ENCODE data around the gene CDT1. TPM values are rescaled to one million over a fixed set of nuclear protein-coding genes. Genes with fewer than 3 reads are reported as not detected.

CDT1 gene
- total RNA-seq, 1 experiment from 2014 or later: 43.0 TPM

GRCh38 chr16:88806491-88807111, 3.0 kb downstream of the CDT1 start:
- POLR2A ChIA-PET (ENCODE audit: unreplicated experiment): no interaction called here
- no peak overlapping the region for H3K27ac ChIP-seq (ENCODE audit: low read length)

GRCh38 chr16:88807142-88807625, 3.6 kb downstream of the CDT1 start:
- ChIA-PET POLR2A (ENCODE audit: unreplicated experiment) (no interaction called here), CTCF (no interaction called here)
- no peak overlapping the region for H2AFZ ChIP-seq (ENCODE audit: low read length)
- BruUV-seq (replicated peaks): no TSS peak
- no peak for TF ChIP-seq CTCF (conservative IDR thresholded peaks at IDR 0.05; ENCODE audit: low read depth, low read length)
- TF ChIP-seq EZH2phosphoT487 (IDR thresholded peaks at IDR 0.05; ENCODE audit: borderline replicate concordance, low read length): no peak
- no peak for TF ChIP-seq EZH2 (IDR thresholded peaks at IDR 0.05; ENCODE audit: low read length, unreplicated experiment)
- H3K27me3 ChIP-seq (ENCODE audit: low read length): no peaks in the 10 kb centered on the region
- H3K9me3 ChIP-seq (ENCODE audit: low read length): no peaks in the 10 kb centered on the region
- no peak overlapping the region for H3K27ac ChIP-seq (ENCODE audit: low read length)
- DNase-seq (no peak), ATAC-seq (no peak)
- peaks cover 17% of the 10 kb centered on the region for H3K4me1 ChIP-seq (ENCODE audit: insufficient read depth, low read length)
- H3K79me2 ChIP-seq (ENCODE audit: low read length): peaks cover 51% of the 10 kb centered on the region
- no peak overlapping the region for H3K4me3 ChIP-seq (ENCODE audit: low read length)
- no peak overlapping the region for H3K9ac ChIP-seq (ENCODE audit: low read length)
- peaks cover 8% of the 10 kb centered on the region; the same call in 1 of the 2 replicates for H4K20me1 ChIP-seq (ENCODE audit: low read length)
- H3F3A ChIP-seq (ENCODE audit: low read length, unreplicated experiment): no peaks in the 10 kb centered on the region
- intact Hi-C loops (cut with micrococcal nuclease): no loop called here
- peaks cover 12% of the 10 kb centered on the region; the same call in 1 of the 2 replicates for H3K36me3 ChIP-seq (ENCODE audit: low read depth, low read length)
- no peak overlapping the region for H3K4me2 ChIP-seq (ENCODE audit: low read length)
- H3K9me2 ChIP-seq (replicated peaks; ENCODE audit: low read length): no peaks in the 10 kb centered on the region

More at GRCh38 chr16:88806491-88807111, 3.0 kb downstream of the CDT1 start:
- no peaks in the 10 kb centered on the region for H3K9me3 ChIP-seq (ENCODE audit: low read length)
- no peak overlapping the region for H3K4me2 ChIP-seq (ENCODE audit: low read length)
- H3K9me2 ChIP-seq (replicated peaks; ENCODE audit: low read length): no peaks in the 10 kb centered on the region
- BruUV-seq (replicated peaks): no TSS peak
- H3K4me3 ChIP-seq (ENCODE audit: low read length): no peak overlapping the region
- no peaks in the 10 kb centered on the region for H3F3A ChIP-seq (ENCODE audit: low read length, unreplicated experiment)
- DNase-seq (no peak), ATAC-seq (no peak)
- peaks cover 17% of the 10 kb centered on the region for H3K4me1 ChIP-seq (ENCODE audit: insufficient read depth, low read length)
- intact Hi-C loops (cut with micrococcal nuclease): no loop called here
- TF ChIP-seq EZH2 (IDR thresholded peaks at IDR 0.05; ENCODE audit: low read length, unreplicated experiment) (no peak), CTCF (conservative IDR thresholded peaks at IDR 0.05; ENCODE audit: low read depth, low read length) (no peak), EZH2phosphoT487 (IDR thresholded peaks at IDR 0.05; ENCODE audit: borderline replicate concordance, low read length) (no peak)
- no peak overlapping the region for H2AFZ ChIP-seq (ENCODE audit: low read length)
- CTCF ChIA-PET: no interaction called here
- no peaks in the 10 kb centered on the region for H3K27me3 ChIP-seq (ENCODE audit: low read length)
- peaks cover 50% of the 10 kb centered on the region for H3K79me2 ChIP-seq (ENCODE audit: low read length)
- H3K36me3 ChIP-seq (ENCODE audit: low read depth, low read length): peaks cover 12% of the 10 kb centered on the region; the same call in 1 of the 2 replicates
- no peak overlapping the region for H3K9ac ChIP-seq (ENCODE audit: low read length)
- H4K20me1 ChIP-seq (ENCODE audit: low read length): peaks cover 8% of the 10 kb centered on the region; the same call in 1 of the 2 replicates

Data from PC-3 (cell line).